Measurements from ENCODE around the gene HDAC9.

HDAC9 gene

DNA sequence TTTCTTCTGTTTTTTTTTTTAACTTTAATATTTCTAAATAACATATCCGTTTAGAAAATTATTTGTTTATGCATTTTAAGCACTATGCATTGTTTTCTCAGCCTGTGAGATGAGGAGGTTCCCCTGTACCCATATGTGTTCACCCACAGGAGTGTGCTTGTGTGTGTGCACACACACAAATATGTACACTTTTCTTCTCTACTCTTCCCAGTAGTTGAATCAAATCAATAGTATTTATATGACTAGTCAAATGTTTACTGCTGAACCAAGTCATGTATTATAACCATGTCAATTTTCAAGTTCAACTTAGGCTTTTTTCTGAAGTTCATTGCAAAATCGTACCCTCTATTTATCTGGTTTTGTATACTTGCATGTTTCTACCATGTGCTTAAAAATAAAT, 37.3 kb downstream of the HDAC9 start:
- no peak for TF ChIP-seq CTCF (IDR thresholded peaks at IDR 0.05; ENCODE audit: low read depth, low read length)
- no peak overlapping the region for H3K4me3 ChIP-seq (ENCODE audit: low read depth, low read length)

DNA sequence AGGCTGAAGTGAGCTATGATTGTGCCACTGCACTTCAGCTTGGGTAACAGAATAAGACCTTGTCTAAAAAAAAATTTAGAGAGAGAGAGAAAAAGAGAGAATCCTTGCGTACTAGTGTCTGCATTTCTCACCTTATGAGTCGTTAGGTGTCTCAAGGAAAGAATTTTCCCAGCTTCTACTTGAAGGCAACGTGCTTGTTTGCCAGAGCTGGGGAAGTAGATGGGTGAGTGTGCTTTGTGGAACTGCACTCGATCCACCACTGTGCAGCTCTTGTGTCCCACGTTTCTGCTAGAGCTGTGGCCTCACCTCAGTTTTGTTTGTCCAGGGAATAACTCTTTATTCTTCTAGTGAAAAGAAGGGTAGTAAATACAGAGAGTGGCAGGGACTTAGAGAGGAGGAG, 38.9 kb downstream of the HDAC9 start:
- TF ChIP-seq CTCF (IDR thresholded peaks at IDR 0.05; ENCODE audit: low read depth, low read length), result no peak
- H3K4me3 ChIP-seq (ENCODE audit: low read depth, low read length), result no peak overlapping the region

DNA sequence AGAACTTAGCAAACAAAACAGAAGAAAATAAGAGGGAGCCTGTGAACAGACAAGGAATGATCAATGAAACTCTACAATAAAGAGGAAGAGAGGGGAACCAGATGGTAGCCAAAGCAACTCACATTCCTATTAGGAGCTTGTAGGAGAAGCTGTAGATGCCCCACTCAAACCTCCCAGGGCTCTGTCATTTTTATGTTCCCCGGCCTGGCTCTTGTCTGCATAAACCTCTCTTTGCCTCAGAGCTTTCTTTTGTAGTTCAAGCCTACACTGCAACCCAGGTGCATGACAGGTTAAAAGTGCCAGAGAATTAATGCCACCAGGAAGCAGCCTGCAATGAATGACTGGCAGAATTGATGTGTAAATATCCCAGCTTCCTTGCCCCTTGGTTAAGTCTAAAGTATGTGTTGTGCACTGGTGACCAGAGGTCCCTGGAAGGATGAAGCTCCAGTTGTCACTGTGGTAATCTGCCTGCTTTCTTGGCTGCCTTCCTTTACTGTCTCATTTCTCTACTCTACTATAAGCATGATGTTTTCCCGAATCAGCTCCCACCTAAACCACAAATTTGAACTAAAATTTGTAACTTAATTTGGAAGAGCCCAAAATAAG, 40.4 kb downstream of the HDAC9 start:
- no peak for TF ChIP-seq CTCF (IDR thresholded peaks at IDR 0.05; ENCODE audit: low read depth, low read length)
- H3K4me3 ChIP-seq (ENCODE audit: low read depth, low read length), result no peak overlapping the region

GRCh38 chr7:18536486-18536885, 40.9 kb downstream of the HDAC9 start:
- TF ChIP-seq CTCF (IDR thresholded peaks at IDR 0.05; ENCODE audit: low read depth, low read length), result no peak
- no peak overlapping the region for H3K4me3 ChIP-seq (ENCODE audit: low read depth, low read length)

- TF ChIP-seq CTCF (IDR thresholded peaks at IDR 0.05; ENCODE audit: low read depth, low read length), result no peak
- H3K4me3 ChIP-seq (ENCODE audit: low read depth, low read length), result no peak overlapping the region
Observed at GRCh38 chr7:18538554-18539250, 43.2 kb downstream of the HDAC9 start.

DNA sequence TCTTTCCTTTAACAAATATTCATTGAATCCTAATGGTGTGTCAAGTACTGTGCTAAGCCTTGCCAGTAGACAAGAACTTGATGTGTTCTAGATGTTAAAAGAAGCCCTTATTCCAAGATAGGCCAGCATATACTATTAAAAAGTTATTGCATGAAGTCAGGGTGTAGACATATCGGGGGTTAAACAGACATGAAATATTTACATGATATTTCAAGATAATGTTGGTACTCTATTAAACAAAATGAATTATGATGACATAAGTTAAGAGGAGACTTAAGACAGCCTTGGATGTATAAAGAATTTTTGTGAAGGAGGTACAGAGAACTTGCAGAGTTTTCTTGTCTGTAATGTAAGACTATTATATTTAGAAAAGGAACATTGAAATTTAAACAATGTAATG, 44.8 kb downstream of the HDAC9 start:
- no peak for TF ChIP-seq CTCF (IDR thresholded peaks at IDR 0.05; ENCODE audit: low read depth, low read length)
- H3K4me3 ChIP-seq (ENCODE audit: low read depth, low read length), result no peak overlapping the region

DNA sequence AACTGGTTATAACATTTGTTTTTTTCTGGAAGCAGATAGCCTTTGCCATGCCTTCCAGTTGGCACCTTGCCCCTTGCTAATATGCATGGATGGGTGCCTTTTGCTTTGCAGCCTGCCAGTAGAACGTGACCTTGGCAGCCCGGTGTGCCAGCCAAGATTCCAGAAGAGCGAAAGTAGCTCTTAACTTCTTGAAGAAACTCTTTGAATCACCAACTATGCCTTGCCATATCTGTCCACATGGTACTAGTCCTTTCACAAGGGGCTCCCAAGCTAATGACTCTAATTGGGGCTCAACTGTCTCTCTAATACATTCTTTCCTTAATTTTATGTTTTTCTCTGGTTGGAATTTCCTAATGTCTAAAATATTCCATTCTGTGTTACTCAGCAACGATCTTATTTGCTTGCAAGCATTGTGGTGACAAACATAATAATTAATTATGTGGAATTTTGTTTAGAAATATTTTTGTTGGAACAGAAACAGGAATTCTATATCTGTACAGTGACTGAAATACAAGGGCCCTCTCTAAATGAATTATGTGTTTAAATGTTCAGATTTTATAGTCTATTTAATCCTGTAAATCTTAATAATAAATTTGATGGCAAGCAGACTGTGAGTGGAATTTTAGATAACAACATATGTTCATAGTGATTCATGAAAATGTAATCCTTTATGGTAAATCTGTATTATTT, 45.8 kb downstream of the HDAC9 start:
- no peak overlapping the region for H3K4me3 ChIP-seq (ENCODE audit: low read depth, low read length)
- TF ChIP-seq CTCF (IDR thresholded peaks at IDR 0.05; ENCODE audit: low read depth, low read length), result no peak
